HepG2 (cell line): Measurements from ENCODE around the gene BCL2L2. TPM values are rescaled to one million over a fixed set of nuclear protein-coding genes. Genes with fewer than 3 reads are reported as not detected.

ENCODE experiments used
- ATRX ChIP-seq: sonication (generic); formaldehyde crosslinking; IDR thresholded peaks from 2 replicates; pipeline ENCODE4 v1.4.0; 2020; ENCODE audit warnings: missing genetic modification reagents, borderline replicate concordance
- CHCHD3 ChIP-seq: sonication (generic); formaldehyde crosslinking; IDR thresholded peaks from 2 replicates; pipeline ENCODE4 v1.8.0; 2022; ENCODE audit warnings: mild to moderate bottlenecking, missing genetic modification reagents, moderate library complexity
- ELF4 ChIP-seq: sonication (generic); formaldehyde crosslinking; IDR thresholded peaks from 2 replicates; pipeline ENCODE4 v1.5.0; 2020; ENCODE audit warnings: missing genetic modification reagents, mild to moderate bottlenecking, moderate library complexity, borderline replicate concordance
- FOSL1 ChIP-seq: sonication (generic); formaldehyde crosslinking; IDR thresholded peaks from 2 replicates; pipeline ENCODE4 v1.9.0; 2021; ENCODE audit warnings: missing genetic modification reagents, borderline replicate concordance
- FOXK1 ChIP-seq: sonication (generic); formaldehyde crosslinking; IDR thresholded peaks from 2 replicates; pipeline ENCODE4 v1.4.0; 2020; ENCODE audit warnings: low read depth, missing genetic modification reagents, borderline replicate concordance
- ONECUT2 ChIP-seq: sonication (generic); formaldehyde crosslinking; IDR thresholded peaks from 2 replicates; pipeline ENCODE4 v1.4.0; 2020; ENCODE audit warnings: missing genetic modification reagents
- RAD21 ChIP-seq: fragments of 450-650 bp; formaldehyde crosslinking; IDR thresholded peaks from 2 replicates; pipeline ENCODE4 v1.5.0; 2020; ENCODE audit warnings: mild to moderate bottlenecking
- SIX1 ChIP-seq: sonication (generic); formaldehyde crosslinking; IDR thresholded peaks from 2 replicates; pipeline ENCODE4 v1.4.0; 2020; ENCODE audit warnings: missing genetic modification reagents, borderline replicate concordance
- SOX13 ChIP-seq, 3 experiments: fragments of 450-650 bp in 1 of 3; sonication (generic) in 1 of 3; formaldehyde crosslinking in 1 of 3; IDR thresholded peaks in 2 of 3; conservative IDR thresholded peaks in 1 of 3; 2 replicates each; pipeline versions ENCODE4 v1.5.0 to v1.6.1; 2016 to 2020; ENCODE audit warnings: antibody characterized with exemption in 1 of 3, mild to moderate bottlenecking in 1 of 3, missing compliant biosample characterization in 1 of 3, missing genetic modification reagents in 1 of 3, moderate library complexity in 1 of 3
- TBX3 ChIP-seq: fragments of 450-650 bp; IDR thresholded peaks from 2 replicates; pipeline ENCODE4 v1.6.1; 2017; ENCODE audit warnings: antibody characterized with exemption, mild to moderate bottlenecking, inconsistent platforms, borderline replicate concordance
- ZNF253 ChIP-seq: sonication (generic); formaldehyde crosslinking; IDR thresholded peaks from 2 replicates; pipeline ENCODE4 v1.8.0; 2022; ENCODE audit warnings: mild to moderate bottlenecking, missing genetic modification reagents, borderline replicate concordance
- ZNF616 ChIP-seq: sonication (generic); formaldehyde crosslinking; IDR thresholded peaks from 2 replicates; pipeline ENCODE4 v1.5.0; 2020; ENCODE audit warnings: low read depth, mild to moderate bottlenecking, missing genetic modification reagents
- polyA plus RNA-seq, 8 experiments: library from polyadenylated mRNA; depleted of rRNA in 3 of 8; stranded (reverse) in 7 of 8; unstranded in 1 of 8; fragments of >200 nt; fragmentation: Illumina TruSeq in 4 of 8; extraction: Trizol in 4 of 8; gene quantifications; 2 replicates each; pipeline versions ENCODE4 v1.2.1 to v1.2.3, GENCODE V29; 2011 to 2016; ENCODE audit warnings: low read depth in 4 of 8, missing spikeins in 1 of 8, mixed read lengths in 1 of 8; ENCODE audit not compliant: insufficient read depth in 1 of 8
- total RNA-seq, 5 experiments: library from RNA; depleted of rRNA; stranded (reverse); fragments of >200 nt; fragmentation: Illumina TruSeq; extraction: Trizol; gene quantifications; 2 replicates each; pipeline ENCODE4 v1.2.3, GENCODE V29; 2016; ENCODE audit warnings: low read depth in 1 of 5
- TF ChIP-seq, protein P1 (sequence below): IDR thresholded peaks from 2 replicates; pipeline ENCODE4 v1.4.0; 2020; ENCODE audit warnings: mild to moderate bottlenecking, missing genetic modification reagents
- TF ChIP-seq, protein P2 (sequence below): sonication (generic); formaldehyde crosslinking; IDR thresholded peaks from 2 replicates; pipeline ENCODE4 v1.4.0; 2020; ENCODE audit warnings: missing genetic modification reagents; ENCODE audit errors: not compliant biosample characterization
- TF ChIP-seq, protein P3 (sequence below): fragments of 450-650 bp; IDR thresholded peaks from 2 replicates; pipeline ENCODE4 v1.6.1; 2017
- TF ChIP-seq, protein P4 (sequence below): sonication (generic); formaldehyde crosslinking; IDR thresholded peaks from 2 replicates; pipeline ENCODE4 v1.5.0; 2020; ENCODE audit warnings: mild to moderate bottlenecking, missing genetic modification reagents, borderline replicate concordance
- TF ChIP-seq, protein P5 (sequence below): sonication (generic); formaldehyde crosslinking; conservative IDR thresholded peaks from 2 replicates; pipeline ENCODE4 v1.4.0; 2020; ENCODE audit warnings: missing genetic modification reagents

Gene BCL2L2
- total and polyA plus RNA-seq, 2 of the 13 experiments (the other 11 are each of a cell fraction or from before 2014, with no cell fraction given) = 28.1 to 49.8 TPM

DNA sequence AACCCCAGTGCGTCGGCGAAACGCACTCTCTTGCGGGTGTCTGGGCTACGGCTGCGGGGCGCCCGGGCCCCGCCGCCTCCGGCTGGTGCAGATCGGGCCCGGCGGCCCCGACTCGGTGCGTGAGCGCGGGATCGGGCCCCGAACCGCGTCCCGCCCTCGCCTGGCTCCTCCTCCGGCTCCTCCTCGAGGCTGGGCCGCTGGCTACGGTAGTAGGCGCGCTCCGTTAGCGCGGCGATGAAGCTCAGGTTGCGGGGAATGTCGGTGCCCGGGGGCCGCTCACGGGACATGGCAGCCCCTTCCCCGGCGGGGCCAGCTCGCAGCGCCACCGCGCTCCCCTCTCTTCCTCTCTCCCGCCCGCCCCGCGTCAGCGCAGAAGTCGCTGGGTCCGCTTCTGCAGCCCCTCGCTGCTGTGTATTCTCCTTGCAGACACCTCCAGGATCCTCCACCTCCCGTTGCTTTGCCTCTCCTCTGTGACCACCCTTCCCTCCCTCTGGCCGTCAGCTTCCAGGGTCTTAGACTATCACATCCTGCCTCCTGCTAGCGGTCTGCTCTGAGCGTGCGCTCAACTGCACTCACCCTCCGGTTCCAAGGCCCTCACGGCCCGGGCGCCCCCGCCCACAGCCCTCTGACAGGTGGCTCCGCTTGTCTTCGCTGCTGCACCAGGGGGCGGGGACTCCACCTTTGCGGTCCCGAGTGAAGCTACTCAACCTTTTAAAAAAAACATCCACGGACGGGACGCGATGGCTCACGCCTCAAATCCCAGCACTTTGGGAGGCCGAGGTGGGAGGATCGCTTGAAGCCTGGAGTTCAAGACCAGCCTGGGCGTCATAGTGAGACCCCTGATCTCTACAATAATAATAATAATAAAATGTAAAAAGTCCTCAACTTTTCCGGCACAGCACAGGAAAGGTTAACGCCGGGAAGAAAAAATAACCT lies 4.1 kb upstream of the BCL2L2 start, which contains the start of gene PPP1R3E (continued):
- TF ChIP-seq, protein P1, sequence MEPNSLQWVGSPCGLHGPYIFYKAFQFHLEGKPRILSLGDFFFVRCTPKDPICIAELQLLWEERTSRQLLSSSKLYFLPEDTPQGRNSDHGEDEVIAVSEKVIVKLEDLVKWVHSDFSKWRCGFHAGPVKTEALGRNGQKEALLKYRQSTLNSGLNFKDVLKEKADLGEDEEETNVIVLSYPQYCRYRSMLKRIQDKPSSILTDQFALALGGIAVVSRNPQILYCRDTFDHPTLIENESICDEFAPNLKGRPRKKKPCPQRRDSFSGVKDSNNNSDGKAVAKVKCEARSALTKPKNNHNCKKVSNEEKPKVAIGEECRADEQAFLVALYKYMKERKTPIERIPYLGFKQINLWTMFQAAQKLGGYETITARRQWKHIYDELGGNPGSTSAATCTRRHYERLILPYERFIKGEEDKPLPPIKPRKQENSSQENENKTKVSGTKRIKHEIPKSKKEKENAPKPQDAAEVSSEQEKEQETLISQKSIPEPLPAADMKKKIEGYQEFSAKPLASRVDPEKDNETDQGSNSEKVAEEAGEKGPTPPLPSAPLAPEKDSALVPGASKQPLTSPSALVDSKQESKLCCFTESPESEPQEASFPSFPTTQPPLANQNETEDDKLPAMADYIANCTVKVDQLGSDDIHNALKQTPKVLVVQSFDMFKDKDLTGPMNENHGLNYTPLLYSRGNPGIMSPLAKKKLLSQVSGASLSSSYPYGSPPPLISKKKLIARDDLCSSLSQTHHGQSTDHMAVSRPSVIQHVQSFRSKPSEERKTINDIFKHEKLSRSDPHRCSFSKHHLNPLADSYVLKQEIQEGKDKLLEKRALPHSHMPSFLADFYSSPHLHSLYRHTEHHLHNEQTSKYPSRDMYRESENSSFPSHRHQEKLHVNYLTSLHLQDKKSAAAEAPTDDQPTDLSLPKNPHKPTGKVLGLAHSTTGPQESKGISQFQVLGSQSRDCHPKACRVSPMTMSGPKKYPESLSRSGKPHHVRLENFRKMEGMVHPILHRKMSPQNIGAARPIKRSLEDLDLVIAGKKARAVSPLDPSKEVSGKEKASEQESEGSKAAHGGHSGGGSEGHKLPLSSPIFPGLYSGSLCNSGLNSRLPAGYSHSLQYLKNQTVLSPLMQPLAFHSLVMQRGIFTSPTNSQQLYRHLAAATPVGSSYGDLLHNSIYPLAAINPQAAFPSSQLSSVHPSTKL (CRISPR knock-in tag) = peak; percentile 49; the same call in 1 of the 2 replicates
- TF ChIP-seq, protein P2, sequence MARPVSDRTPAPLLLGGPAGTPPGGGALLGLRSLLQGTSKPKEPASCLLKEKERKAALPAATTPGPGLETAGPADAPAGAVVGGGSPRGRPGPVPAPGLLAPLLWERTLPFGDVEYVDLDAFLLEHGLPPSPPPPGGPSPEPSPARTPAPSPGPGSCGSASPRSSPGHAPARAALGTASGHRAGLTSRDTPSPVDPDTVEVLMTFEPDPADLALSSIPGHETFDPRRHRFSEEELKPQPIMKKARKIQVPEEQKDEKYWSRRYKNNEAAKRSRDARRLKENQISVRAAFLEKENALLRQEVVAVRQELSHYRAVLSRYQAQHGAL (CRISPR knock-in tag) = peak; percentile 35
- TF ChIP-seq, protein P3, sequence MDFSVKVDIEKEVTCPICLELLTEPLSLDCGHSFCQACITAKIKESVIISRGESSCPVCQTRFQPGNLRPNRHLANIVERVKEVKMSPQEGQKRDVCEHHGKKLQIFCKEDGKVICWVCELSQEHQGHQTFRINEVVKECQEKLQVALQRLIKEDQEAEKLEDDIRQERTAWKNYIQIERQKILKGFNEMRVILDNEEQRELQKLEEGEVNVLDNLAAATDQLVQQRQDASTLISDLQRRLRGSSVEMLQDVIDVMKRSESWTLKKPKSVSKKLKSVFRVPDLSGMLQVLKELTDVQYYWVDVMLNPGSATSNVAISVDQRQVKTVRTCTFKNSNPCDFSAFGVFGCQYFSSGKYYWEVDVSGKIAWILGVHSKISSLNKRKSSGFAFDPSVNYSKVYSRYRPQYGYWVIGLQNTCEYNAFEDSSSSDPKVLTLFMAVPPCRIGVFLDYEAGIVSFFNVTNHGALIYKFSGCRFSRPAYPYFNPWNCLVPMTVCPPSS = no peak
- TF ChIP-seq SOX13 (IDR thresholded peaks at IDR 0.05) (no peak), SOX13 (CRISPR knock-in tag; conservative IDR thresholded peaks at IDR 0.05 in 1 of 2, IDR thresholded peaks at IDR 0.05 in 1 of 2) (peak in 1 of 2 experiments; percentile 57; a peak in 2 of 4 replicates), SIX1 (CRISPR knock-in tag) (no peak), CHCHD3 (peak; percentile 99; the same call in 1 of the 2 replicates), ZNF616 (CRISPR knock-in tag) (peak; percentile 2), FOSL1 (CRISPR knock-in tag) (no peak), RAD21 (CRISPR knock-in tag) (0 out of 2 replicates have a peak, but pooled peaks have one; percentile 3), ELF4 (CRISPR knock-in tag) (peak; percentile 88), ONECUT2 (CRISPR knock-in tag) (no peak), ZNF253 (no peak; the same call in none of the 2 replicates), ATRX (CRISPR knock-in tag) (no peak; the same call in 1 of the 2 replicates), TBX3 (no peak; the same call in 1 of the 2 replicates), FOXK1 (peak; percentile 76)
- TF ChIP-seq, protein P4, sequence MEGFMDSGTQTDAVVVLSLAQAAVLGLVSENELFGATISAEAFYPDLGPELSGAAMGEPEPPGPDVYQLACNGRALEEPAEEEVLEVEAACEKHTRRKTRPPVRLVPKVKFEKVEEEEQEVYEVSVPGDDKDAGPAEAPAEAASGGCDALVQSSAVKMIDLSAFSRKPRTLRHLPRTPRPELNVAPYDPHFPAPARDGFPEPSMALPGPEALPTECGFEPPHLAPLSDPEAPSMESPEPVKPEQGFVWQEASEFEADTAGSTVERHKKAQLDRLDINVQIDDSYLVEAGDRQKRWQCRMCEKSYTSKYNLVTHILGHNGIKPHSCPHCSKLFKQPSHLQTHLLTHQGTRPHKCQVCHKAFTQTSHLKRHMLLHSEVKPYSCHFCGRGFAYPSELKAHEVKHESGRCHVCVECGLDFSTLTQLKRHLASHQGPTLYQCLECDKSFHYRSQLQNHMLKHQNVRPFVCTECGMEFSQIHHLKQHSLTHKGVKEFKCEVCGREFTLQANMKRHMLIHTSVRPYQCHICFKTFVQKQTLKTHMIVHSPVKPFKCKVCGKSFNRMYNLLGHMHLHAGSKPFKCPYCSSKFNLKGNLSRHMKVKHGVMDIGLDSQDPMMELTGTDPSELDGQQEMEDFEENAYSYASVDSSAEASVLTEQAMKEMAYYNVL (CRISPR knock-in tag) = no peak; the same call in none of the 2 replicates
- TF ChIP-seq, protein P5, sequence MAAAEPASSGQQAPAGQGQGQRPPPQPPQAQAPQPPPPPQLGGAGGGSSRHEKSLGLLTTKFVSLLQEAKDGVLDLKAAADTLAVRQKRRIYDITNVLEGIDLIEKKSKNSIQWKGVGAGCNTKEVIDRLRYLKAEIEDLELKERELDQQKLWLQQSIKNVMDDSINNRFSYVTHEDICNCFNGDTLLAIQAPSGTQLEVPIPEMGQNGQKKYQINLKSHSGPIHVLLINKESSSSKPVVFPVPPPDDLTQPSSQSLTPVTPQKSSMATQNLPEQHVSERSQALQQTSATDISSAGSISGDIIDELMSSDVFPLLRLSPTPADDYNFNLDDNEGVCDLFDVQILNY (CRISPR knock-in tag) = peak; percentile 28; the same call in 1 of the 2 replicates
